GM12873 (cell line): ENCODE measurements around the gene EXOC2.

Experiments
- TF ChIP-seq, protein P1 (sequence below): IDR thresholded peaks from 2 replicates; pipeline ENCODE4 v1.5.1; 2012; ENCODE audit warnings: low read depth, mild to moderate bottlenecking, moderate library complexity, low read length, control low read depth; ENCODE audit not compliant: insufficient read depth; ENCODE audit errors: missing control alignments

Gene EXOC2

GRCh38 chr6:449486-450419, 243.2 kb downstream of the EXOC2 start:
- TF ChIP-seq, protein P1, sequence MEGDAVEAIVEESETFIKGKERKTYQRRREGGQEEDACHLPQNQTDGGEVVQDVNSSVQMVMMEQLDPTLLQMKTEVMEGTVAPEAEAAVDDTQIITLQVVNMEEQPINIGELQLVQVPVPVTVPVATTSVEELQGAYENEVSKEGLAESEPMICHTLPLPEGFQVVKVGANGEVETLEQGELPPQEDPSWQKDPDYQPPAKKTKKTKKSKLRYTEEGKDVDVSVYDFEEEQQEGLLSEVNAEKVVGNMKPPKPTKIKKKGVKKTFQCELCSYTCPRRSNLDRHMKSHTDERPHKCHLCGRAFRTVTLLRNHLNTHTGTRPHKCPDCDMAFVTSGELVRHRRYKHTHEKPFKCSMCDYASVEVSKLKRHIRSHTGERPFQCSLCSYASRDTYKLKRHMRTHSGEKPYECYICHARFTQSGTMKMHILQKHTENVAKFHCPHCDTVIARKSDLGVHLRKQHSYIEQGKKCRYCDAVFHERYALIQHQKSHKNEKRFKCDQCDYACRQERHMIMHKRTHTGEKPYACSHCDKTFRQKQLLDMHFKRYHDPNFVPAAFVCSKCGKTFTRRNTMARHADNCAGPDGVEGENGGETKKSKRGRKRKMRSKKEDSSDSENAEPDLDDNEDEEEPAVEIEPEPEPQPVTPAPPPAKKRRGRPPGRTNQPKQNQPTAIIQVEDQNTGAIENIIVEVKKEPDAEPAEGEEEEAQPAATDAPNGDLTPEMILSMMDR = no peak

GRCh38 chr6:449057-449430, 243.9 kb downstream of the EXOC2 start:
- TF ChIP-seq, protein P1 = no peak

DNA sequence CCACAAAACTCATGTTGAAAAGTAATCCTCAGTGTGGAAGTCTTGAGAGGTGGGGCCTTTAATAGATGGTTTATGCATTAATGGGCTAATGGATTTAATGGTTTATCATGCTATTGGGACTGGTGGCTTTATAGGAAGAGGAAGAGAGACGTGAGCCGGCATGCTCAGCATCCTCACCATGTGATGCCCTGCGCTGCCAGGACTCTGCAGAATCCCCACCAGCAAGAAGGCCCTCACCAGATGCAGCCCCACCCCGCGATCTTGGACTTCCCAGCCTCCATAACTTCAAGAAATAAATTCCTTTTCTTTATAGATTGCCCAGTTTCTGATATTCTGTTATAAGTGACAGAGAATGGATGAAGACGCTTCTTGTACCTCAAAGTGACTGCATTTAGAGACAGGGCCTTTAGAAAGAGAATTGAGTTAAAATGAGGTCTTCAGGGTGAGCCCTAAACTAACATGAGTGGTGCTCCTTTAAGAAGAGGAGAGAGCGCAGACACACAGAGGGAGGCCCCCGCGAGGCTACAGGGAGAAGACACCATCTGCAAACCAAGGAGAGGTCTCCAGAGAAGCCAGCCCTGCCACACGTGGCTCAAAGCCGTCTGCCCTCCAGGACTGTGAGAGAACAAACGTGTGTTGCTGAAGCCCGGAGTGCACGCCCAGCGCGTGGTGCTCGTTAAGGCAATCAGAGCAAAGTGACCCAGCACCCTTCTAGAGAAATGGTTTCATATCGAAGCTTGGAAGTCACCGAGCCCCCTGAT, 244.5 kb downstream of the EXOC2 start:
- TF ChIP-seq, protein P1 = no peak

- TF ChIP-seq, protein P1 = no peak
These were observed 245.4 kb downstream of the EXOC2 start for GRCh38 chr6:447381-448165.

DNA sequence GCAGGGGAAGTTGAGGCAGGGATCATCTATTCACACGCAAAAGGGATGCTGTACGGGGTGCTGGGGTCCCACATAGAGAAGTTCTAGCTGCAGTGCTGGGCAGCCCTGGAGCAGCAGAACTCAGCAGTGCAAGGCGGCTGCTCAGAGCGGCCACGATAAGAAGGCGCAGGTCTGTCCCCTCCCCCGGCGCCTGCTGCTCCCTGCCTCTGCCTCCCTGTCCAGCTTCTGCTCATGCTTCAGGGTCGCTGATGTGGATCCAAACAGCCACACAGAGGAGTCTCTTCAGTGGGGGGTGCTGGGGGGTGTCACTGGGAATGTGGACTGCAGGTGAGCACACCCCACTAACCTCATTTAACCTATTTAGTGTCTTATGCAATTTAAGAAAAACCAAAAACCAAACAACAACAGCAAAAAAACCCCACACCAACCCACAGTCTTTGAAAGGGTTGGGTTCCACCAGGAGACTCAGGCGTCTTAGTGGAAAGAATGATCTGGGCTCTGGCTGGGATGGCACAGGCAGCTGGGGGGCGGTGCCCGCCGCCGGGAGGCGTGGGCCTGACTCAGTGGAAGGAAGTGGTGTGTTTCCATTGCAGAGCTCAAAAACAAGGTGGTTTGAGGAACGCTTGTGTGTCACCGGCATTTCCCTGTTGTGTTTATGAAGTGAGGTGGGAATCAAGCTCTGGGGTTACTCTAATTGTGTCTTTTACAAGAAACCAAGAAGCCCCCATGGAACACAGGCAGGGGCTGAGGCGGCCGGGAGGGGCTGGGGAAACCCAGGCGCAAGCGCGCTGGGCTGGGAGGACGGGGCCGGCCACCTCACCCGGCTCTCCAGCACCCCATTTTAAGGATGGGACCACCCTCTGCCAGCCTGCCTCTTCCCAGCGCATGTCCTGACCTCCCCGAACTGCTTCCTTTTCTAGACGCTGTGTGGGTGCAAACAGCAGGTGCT, 246.2 kb downstream of the EXOC2 start:
- TF ChIP-seq, protein P1 = no peak

- TF ChIP-seq, protein P1 = no peak
These were observed 247.1 kb downstream of the EXOC2 start for GRCh38 chr6:445571-446417.
